Neural cell (in vitro differentiated cells): ENCODE results near the gene TMEM53. TPM values are rescaled to one million over a fixed set of nuclear protein-coding genes. Genes with fewer than 3 reads are reported as not detected.

Source experiments
- H2AFZ ChIP-seq: fragments of 200-600, 300-800 bp; sonication (generic), shearing (Covaris generic); 2 replicates; pipeline ENCODE4 v1.6.0; 2014; ENCODE audit warnings: low read depth, mild to moderate bottlenecking, antibody characterized with exemption, low read length, moderate library complexity
- H3F3A ChIP-seq: fragments of 200-600 bp; shearing (Covaris generic); 2 replicates; pipeline ENCODE4 v1.6.1; 2016; ENCODE audit warnings: mild to moderate bottlenecking, moderate library complexity, mixed read lengths, antibody characterized with exemption, low read length; ENCODE audit not compliant: insufficient read depth, poor library complexity, severe bottlenecking
- H3K27ac ChIP-seq: fragments of 200-600, 300-800 bp; sonication (generic), shearing (Covaris generic); 2 replicates; pipeline ENCODE4 v1.5.1; 2014; ENCODE audit warnings: mild to moderate bottlenecking, low read length, moderate library complexity
- H3K27me3 ChIP-seq: fragments of 300-800, 200-600 bp; sonication (generic), shearing (Covaris generic); 2 replicates; pipeline ENCODE4 v1.6.0; 2014; ENCODE audit warnings: mild to moderate bottlenecking, low read depth, low read length, moderate library complexity; ENCODE audit not compliant: insufficient read depth
- H3K36me3 ChIP-seq: fragments of 300-800, 200-600 bp; sonication (generic), shearing (Covaris generic); 2 replicates; pipeline ENCODE4 v1.5.1; 2014; ENCODE audit warnings: mild to moderate bottlenecking, antibody characterized with exemption, low read length, moderate library complexity; ENCODE audit not compliant: insufficient read depth
- H3K4me2 ChIP-seq: fragments of 300-800, 200-600 bp; sonication (generic), shearing (Covaris generic); 2 replicates; pipeline ENCODE4 v1.6.0; 2014; ENCODE audit warnings: mild to moderate bottlenecking, low read length
- H3K4me3 ChIP-seq: fragments of 300-800, 200-600 bp; sonication (generic), shearing (Covaris generic); 2 replicates; pipeline ENCODE4 v1.5.1; 2014; ENCODE audit warnings: mild to moderate bottlenecking, low read length, moderate library complexity
- H3K79me2 ChIP-seq: fragments of 200-600 bp; shearing (Covaris generic); replicated peaks from 2 replicates; pipeline ENCODE4 v1.6.0; 2014; ENCODE audit warnings: mild to moderate bottlenecking, low read length, moderate library complexity; ENCODE audit not compliant: insufficient read depth
- H3K9ac ChIP-seq: fragments of 300-800, 200-600 bp; sonication (generic), shearing (Covaris generic); 2 replicates; pipeline ENCODE4 v1.6.1; 2016; ENCODE audit warnings: mild to moderate bottlenecking, low read length, mixed read lengths
- H3K9me2 ChIP-seq: fragments of 200-600 bp; shearing (Covaris generic); 2 replicates; pipeline ENCODE4 v1.6.1; 2016; ENCODE audit warnings: mild to moderate bottlenecking, low read length, mixed read lengths; ENCODE audit not compliant: insufficient read depth
- H3K9me3 ChIP-seq: fragments of 200-600, 300-800 bp; sonication (generic), shearing (Covaris generic); 2 replicates; pipeline ENCODE4 v1.6.1; 2016; ENCODE audit warnings: mild to moderate bottlenecking, mixed run types, low read length, moderate library complexity, mixed read lengths
- H4K20me1 ChIP-seq: fragments of 200-600 bp; shearing (Covaris generic); 2 replicates; pipeline ENCODE4 v1.6.1; 2016; ENCODE audit warnings: mild to moderate bottlenecking, mixed run types; ENCODE audit not compliant: insufficient read depth
- CTCF ChIP-seq: fragments of 450-650 bp; IDR thresholded peaks from 2 replicates; pipeline ENCODE4 v1.5.1; 2014; ENCODE audit warnings: antibody characterized with exemption, mild to moderate bottlenecking, moderate library complexity; ENCODE audit not compliant: poor library complexity, severe bottlenecking
- EP300 ChIP-seq: fragments of 450-650 bp; conservative IDR thresholded peaks from 2 replicates; pipeline ENCODE4 v1.6.1; 2014; ENCODE audit warnings: antibody characterized with exemption, mild to moderate bottlenecking, moderate library complexity; ENCODE audit not compliant: poor library complexity, severe bottlenecking
- EZH2 ChIP-seq: fragments of 200-600, 300-800 bp; shearing (Covaris generic), sonication (generic); IDR thresholded peaks from 2 replicates; pipeline ENCODE4 v1.6.1; 2014; ENCODE audit warnings: antibody characterized with exemption, low read length, borderline replicate concordance, mild to moderate bottlenecking; ENCODE audit not compliant: insufficient read depth, poor library complexity, severe bottlenecking
- MXI1 ChIP-seq: fragments of 450-650 bp; conservative IDR thresholded peaks from 2 replicates; pipeline ENCODE4 v1.6.1; 2014; ENCODE audit warnings: antibody characterized with exemption, mild to moderate bottlenecking; ENCODE audit not compliant: poor library complexity, severe bottlenecking
- POLR2AphosphoS5 ChIP-seq: IDR thresholded peaks from 2 replicates; pipeline ENCODE4 v1.6.1; 2012
- RAD21 ChIP-seq: fragments of 450-650 bp; conservative IDR thresholded peaks from 2 replicates; pipeline ENCODE4 v1.6.1; 2014; ENCODE audit warnings: antibody characterized with exemption, mild to moderate bottlenecking, moderate library complexity
- SMC3 ChIP-seq: fragments of 450-650 bp; conservative IDR thresholded peaks from 2 replicates; pipeline ENCODE4 v1.6.1; 2014; ENCODE audit warnings: antibody characterized with exemption, mild to moderate bottlenecking, moderate library complexity; ENCODE audit not compliant: poor library complexity
- TAF1 ChIP-seq: IDR thresholded peaks from 2 replicates; pipeline ENCODE4 v1.6.1; 2012; ENCODE audit warnings: low read depth
- polyA plus RNA-seq: library from polyadenylated mRNA; depleted of rRNA; stranded (reverse); fragments of >200 nt; gene quantifications from 2 replicates; pipeline ENCODE4 v1.2.3, GENCODE V29; 2014
- TF ChIP-seq, protein P1 (sequence below): IDR thresholded peaks from 2 replicates; pipeline ENCODE4 v1.6.1; 2012; ENCODE audit warnings: borderline replicate concordance

TMEM53 gene
- polyA plus RNA-seq, 1 donor from 2014 or later, result 13.4 TPM

- no peak overlapping the region for H3K27ac ChIP-seq
- no peaks in the 10 kb centered on the region for H3K9me2 ChIP-seq
- TF ChIP-seq SMC3 (no peak), EP300 (no peak), EZH2 (no peak), POLR2AphosphoS5 (no peak), MXI1 (no peak), TAF1 (no peak), RAD21 (no peak), CTCF (no peak)
- TF ChIP-seq, protein P1, sequence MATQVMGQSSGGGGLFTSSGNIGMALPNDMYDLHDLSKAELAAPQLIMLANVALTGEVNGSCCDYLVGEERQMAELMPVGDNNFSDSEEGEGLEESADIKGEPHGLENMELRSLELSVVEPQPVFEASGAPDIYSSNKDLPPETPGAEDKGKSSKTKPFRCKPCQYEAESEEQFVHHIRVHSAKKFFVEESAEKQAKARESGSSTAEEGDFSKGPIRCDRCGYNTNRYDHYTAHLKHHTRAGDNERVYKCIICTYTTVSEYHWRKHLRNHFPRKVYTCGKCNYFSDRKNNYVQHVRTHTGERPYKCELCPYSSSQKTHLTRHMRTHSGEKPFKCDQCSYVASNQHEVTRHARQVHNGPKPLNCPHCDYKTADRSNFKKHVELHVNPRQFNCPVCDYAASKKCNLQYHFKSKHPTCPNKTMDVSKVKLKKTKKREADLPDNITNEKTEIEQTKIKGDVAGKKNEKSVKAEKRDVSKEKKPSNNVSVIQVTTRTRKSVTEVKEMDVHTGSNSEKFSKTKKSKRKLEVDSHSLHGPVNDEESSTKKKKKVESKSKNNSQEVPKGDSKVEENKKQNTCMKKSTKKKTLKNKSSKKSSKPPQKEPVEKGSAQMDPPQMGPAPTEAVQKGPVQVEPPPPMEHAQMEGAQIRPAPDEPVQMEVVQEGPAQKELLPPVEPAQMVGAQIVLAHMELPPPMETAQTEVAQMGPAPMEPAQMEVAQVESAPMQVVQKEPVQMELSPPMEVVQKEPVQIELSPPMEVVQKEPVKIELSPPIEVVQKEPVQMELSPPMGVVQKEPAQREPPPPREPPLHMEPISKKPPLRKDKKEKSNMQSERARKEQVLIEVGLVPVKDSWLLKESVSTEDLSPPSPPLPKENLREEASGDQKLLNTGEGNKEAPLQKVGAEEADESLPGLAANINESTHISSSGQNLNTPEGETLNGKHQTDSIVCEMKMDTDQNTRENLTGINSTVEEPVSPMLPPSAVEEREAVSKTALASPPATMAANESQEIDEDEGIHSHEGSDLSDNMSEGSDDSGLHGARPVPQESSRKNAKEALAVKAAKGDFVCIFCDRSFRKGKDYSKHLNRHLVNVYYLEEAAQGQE, result no peak
- H2AFZ ChIP-seq, result no peak overlapping the region
- H3K9ac ChIP-seq, result no peak overlapping the region
- no peaks in the 10 kb centered on the region for H3K36me3 ChIP-seq
- H3K79me2 ChIP-seq, result no peaks in the 10 kb centered on the region
- H3K9me3 ChIP-seq, result no peaks in the 10 kb centered on the region
- H3F3A ChIP-seq, result no peaks in the 10 kb centered on the region
- H3K27me3 ChIP-seq, result no peaks in the 10 kb centered on the region
- no peak overlapping the region for H3K4me2 ChIP-seq
- H3K4me3 ChIP-seq, result no peak overlapping the region
- H4K20me1 ChIP-seq, result no peaks in the 10 kb centered on the region
These were observed 19.6 kb downstream of the TMEM53 start for GRCh38 chr1:44654621-44655187.

DNA sequence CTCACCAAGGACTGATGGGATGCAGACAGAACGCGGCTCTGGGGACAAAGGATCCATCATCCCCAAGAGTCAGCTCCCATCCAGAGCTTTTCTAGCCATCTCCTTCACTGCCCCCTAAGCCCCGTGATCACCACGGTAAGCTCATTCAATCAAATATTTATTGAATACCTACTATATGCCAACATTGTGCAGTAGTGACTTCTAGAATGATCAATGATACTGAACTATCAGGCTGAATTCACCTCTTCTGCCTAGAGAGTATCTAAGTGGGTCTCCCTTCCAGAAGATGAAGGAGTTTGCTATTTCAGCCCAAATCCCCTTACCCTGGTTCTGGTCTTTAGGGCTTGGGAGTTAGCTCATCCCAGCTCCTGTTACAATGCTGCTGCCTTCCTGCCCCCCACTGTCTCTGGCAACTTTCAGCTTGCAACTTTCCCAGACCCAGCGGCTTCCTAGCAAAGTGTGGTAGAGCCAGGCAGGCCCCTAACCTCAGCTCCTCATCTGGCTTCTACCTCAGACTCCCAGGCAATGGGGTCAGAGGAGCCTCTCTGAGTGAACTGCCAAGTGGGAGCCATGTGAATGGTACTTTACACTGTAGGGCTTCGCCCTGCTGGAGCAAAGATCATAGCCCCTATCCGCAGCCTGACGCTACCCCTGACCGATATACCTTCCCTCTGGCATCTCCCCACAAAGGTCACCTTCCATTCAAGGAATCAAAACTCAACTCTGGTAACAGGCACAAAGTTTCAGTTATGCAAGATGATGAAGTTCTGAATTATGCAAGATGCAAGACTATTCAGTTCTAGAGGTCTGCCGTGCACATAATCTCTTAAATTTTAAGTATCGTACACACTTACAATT lies 20.9 kb downstream of the TMEM53 start:
- Histone ChIP-seq H3K27ac (no peak overlapping the region), H4K20me1 (no peaks in the 10 kb centered on the region), H3K27me3 (no peaks in the 10 kb centered on the region), H3K4me3 (no peak overlapping the region), H3K4me2 (no peak overlapping the region), H2AFZ (no peak overlapping the region), H3K9ac (no peak overlapping the region), H3K9me3 (no peaks in the 10 kb centered on the region), H3K9me2 (no peaks in the 10 kb centered on the region), H3K36me3 (no peaks in the 10 kb centered on the region), H3K79me2 (no peaks in the 10 kb centered on the region), H3F3A (no peaks in the 10 kb centered on the region)
- TF ChIP-seq, protein P1, result no peak
- TF ChIP-seq TAF1 (no peak), EP300 (no peak), POLR2AphosphoS5 (no peak), RAD21 (no peak), EZH2 (no peak)
